GM12891 (cell line): ENCODE measurements around the gene GOLGA6A.
"Not testable (repeated sequence)": the region's sequence is repeated elsewhere in the genome, so short reads cannot be mapped to it uniquely, and the experiment has no call there.

Experiments
- POLR2A ChIP-seq: IDR thresholded peaks from 2 replicates; pipeline ENCODE4 v1.6.1; 2011; ENCODE audit warnings: low read depth, low read length, control low read depth
- POLR2AphosphoS5 ChIP-seq: IDR thresholded peaks from 2 replicates; pipeline ENCODE4 v1.6.1; 2011; ENCODE audit warnings: low read depth, low read length, control low read depth
- POU2F2 ChIP-seq: IDR thresholded peaks from 2 replicates; pipeline ENCODE4 v1.6.1; 2011; ENCODE audit warnings: low read depth, mild to moderate bottlenecking, control low read depth, low read length, moderate library complexity
- TAF1 ChIP-seq: IDR thresholded peaks from 2 replicates; pipeline ENCODE4 v1.6.1; 2011; ENCODE audit warnings: low read depth, low read length, control low read depth

DNA sequence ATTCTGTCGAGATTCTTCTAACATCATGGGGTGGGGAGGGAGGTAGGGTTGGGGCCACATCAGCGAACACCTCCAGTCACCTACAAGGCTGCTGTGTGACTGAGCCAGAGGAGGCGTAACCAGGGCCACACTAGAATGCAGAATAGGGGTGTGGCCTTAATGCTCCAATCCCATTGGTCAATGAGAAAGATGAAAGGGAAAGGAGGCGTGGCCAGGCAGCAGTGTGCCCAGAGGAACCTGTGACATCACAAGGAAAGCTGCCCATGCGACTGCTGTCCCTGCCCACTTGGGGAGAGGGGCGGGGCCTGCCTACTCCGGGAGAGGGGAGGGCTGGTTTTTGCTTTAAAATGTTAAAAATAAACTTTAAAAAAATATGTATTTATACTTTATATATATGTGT lies at the start of gene GOLGA6A:
- TF ChIP-seq POLR2A, POLR2AphosphoS5, POU2F2, TAF1: not testable (repeated sequence)
